Hepatic stellate cell (primary cell): ENCODE data around the gene IRF2.
A peak's percentile ranks its signal among the peaks of the same experiment; 100 is the strongest.

Experiments used
- DNase-seq: peaks from one replicate; pipeline ENCODE4 v3.0.0; 2011; ENCODE audit warnings: low spot score

Gene IRF2

DNA sequence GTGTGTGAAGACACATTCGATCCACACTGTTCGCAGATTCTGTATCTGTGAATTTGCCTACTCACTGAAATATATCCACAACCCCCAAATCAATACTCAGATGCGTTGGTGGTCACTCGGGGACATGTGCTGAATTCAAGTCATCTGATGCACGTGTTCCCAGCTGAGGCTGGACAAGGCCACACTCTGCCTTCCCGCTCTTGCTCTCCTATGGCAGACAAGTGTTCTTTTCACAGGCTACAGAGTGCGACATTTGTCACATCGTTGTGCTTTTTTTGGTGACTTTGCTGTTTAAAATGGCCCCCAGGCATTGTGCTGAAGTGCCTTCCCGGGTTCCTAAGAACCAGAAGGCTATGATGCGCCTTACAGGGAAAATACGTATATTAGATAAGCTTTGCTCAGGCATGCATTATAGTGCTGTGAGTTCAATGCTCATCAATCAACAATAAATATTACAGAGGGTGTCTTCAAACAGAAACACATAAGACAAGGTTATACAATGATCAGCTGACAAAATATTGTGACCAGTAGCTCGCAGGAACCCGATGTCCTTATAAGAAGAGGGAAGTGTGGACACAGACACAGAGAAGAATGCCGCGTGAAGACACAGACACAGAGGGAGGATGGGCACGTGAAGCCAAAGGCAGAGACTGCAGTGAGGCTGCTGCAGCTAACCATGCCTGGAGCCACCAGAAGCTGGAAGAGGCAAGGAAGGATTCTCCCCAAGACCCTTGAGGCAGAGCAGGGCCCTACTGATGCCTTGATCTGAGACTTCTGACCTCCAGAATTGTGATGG is 42.0 kb downstream of the IRF2 start:
- DNase-seq, result no peak

DNA sequence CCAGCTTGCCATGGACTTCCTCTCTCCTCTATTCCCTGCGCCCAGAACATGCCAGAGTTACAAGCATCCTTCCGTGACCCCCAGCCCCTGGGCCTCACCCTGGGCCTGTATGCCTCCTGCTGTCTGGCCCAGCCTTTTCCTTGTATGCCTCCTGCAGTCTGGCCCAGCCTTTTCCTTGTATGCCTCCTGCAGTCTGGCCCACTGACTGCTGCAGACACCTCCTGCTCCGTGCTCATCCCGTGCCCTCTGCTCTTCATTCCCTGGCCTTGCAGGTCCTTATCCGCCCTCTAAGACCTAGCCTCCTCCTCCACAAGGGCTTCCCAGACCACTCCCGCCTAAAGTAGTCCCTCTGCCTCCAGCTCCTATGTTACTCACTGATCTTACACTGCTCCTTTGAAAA is 44.2 kb downstream of the IRF2 start:
- no peak for DNase-seq

DNA sequence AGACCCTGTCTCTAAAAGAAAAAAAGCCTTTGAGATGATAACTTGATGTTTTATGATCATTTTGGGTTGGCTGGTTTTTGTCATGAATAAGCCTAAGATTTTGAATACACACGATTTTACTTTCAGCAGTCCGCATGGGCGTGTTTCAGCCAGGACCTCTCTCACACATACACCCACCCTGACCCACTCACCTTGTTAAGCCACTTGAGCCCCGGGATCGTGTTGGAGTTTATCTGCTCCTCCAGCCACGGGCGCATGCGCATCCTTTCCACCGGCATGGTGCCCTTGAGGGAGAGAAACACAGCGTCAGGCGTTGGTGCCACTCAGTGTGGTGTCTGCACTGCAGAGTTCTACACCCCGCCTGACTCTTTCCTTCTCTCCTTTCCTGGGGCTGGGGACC is 45.6 kb downstream of the IRF2 start:
- DNase-seq, result no peak

GRCh38 chr4:184427687-184428086 is 46.7 kb downstream of the IRF2 start:
- no peak for DNase-seq

- DNase-seq, result no peak
Measured at GRCh38 chr4:184427093-184427492, 47.3 kb downstream of the IRF2 start.

DNA sequence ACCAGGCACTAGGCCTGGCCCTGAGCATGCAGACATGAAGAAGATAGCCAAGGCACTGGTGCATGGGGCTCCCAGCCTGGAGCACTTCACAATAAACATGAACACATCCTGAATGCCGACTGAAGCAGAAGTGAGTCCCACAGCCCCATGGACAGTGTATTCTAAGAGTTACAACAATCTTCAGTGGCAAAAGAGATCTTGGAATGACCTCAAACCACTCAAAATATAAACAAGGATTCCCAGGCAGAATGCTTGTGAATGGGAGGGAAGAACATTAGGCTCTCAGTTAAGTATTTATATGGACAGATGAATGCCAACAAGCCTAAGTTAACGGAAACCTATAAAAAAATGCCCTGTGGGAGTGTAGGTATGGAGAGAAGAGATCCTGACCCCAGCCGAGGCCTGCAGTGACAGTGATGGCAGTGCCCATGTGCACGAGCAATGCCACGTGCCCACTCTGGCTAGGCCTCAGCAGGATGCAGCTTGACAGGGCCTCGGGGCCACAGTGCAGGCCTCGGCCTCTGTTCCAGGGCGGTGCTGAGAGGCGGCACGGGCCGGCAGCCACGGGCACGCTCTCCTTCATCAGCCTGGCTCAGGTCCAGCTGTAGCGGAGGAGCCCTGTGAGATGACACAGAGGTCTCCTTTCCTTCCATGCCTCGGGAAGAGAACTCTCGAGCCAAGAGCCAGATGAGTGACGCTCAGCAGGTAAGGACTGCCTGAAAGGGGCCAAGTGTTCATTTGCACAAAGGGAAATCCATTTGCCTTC is 49.2 kb downstream of the IRF2 start:
- DNase-seq, result no peak

- DNase-seq, result no peak
Measured at GRCh38 chr4:184424279-184424678, 50.1 kb downstream of the IRF2 start.

- DNase-seq, result no peak
Measured at GRCh38 chr4:184423003-184423686, 51.2 kb downstream of the IRF2 start.

GRCh38 chr4:184422378-184422777 is 52.0 kb downstream of the IRF2 start:
- DNase-seq, result no peak

DNA sequence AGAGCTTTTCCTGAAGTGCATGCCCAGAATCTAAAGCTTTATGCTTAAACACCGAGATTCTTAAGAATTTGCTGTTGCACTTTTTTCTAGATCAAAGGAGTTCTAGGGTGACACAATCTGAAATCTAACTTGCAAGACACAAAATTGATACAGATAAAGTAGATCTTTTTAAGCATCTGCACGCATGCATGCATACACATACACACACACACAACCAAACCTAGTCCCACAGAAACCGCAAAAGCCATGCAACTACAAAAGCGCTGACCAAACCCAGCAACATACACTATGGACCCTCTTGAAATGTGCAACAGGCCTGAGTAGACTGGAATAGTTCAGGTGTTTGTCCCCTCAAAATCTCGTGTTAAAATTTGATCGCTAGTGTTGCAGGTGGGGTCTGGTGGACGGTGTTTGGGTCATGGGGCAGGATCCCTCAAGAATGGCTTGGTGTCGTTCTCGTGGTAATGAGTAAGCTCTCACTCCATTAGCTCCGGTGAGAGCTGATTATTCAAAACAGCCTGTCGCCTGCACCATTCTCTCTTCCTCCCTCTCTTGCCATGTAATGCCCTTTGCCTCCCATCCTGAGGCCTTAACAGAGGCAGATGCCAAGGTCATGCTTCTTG is 52.7 kb downstream of the IRF2 start:
- no peak for DNase-seq

DNA sequence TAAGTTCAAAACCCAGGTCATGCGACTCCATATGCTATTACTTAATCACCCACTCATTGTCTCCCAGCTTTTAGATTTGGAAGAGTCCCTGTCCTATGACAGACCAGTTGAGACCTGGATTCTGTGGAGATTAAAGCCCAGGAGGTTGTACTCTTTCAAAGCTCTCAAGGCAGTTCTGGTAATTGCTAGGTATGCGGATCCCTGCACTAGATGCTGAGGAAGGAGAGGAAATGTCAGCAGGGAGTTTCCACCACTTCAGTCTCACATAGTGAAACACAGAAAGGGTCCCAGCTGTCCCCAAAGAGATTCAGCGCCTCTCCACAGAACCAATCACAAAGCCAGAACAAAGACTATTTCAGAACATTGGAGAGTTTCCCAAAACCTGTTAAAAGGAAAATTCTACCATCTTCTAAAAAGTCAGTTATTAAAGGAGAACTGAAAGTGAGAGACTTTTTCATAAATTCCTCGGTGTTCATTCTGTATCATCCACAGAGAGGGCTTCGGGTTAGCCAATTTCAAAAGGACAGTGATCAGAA is 53.4 kb downstream of the IRF2 start:
- DNase-seq, result no peak

DNA sequence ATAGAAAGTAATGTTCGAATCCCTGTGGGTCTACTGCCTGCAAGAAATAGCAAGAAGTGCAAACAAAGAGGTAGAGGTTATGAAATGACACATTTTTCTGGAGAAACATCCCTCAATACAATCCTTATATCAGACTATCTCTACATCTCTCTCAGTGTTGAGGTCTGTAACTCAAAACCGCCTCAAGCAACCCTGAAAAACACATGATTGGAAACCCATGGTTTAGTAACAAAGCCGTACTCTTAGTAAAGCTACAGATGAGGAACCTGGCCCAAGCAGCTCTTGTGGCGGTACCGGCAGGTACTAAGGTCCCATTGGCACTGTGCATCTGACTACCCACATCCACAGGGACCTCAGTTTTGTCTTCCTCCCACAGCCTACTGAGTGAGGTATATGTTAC is 53.9 kb downstream of the IRF2 start:
- no peak for DNase-seq

- DNase-seq, result no peak
Measured at GRCh38 chr4:184419976-184420375, 54.4 kb downstream of the IRF2 start.

DNA sequence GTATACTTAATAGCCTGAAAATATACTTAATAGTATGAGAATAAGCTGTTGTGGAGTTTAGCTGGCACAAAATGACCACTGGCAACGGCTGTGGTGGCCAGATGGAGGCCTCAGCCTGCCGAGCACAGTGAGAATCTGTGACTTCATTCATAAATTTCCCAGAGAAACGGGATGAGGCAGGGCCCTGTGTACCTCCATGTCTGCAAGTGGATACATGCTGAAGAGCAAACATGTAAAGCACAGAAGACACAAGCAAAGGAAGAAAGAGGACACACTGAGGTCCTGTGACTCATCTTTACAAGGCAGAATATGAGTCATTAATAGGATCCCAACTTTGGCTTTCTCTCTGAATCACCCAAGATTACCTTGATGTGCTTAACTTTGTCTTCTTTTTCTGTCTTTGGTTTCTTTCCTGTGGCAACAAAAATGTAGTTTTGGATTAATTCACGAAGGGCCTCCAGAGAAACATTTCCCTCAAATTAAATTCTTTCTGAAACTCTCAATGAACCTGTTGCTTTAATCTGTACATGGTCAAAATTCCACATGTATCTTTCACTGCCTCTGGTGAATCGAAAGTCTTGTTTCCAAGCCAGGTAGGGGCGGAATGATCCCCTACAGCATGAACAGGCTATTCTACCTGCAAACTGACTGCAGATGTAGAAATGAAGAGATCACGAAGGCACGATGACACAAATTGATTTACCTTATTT is 56.4 kb downstream of the IRF2 start:
- DNase-seq, result peak; percentile 82

DNA sequence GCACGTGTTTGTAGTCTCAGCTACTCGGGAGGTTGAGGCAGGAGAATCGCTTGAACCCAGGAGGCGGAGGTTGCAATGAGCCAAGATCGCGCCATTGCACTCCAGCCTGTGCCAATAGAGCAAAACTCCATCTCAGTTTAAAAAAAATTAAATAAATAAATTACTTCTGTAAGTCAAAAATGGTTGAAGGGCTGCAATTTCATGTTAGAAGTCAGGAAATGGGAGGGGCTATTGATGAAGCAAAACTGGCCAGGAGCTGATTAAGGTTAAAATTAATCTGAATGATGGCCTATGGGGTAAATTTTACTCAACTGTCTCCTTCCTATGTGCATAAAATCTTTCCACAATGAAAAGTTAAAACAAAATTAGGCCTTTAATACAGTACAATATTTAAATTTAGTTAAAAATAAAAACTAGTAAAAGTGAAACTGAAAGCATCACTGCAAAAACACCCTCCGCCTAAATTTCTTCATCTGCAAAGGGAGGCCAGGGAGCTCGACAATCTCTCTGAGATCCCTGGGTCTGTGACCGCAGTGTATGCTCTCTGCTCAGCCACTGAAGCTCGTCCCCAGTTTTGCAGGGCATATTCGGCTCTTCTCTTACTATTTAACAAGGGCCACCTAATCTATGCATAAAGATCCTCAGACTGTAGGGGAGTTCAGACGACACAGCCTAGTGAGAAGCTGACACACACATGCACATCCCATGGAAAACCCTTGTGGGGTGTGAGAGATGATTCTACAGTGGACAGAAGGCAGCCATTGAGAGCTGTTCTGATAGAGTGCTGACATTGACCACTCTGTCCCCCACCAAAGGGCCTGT is 57.2 kb downstream of the IRF2 start:
- peak; percentile 62 for DNase-seq

GRCh38 chr4:184415071-184415470 is 59.3 kb downstream of the IRF2 start:
- DNase-seq, result no peak

GRCh38 chr4:184413261-184414046 is 60.9 kb downstream of the IRF2 start:
- no peak for DNase-seq

- DNase-seq, result no peak
Measured at GRCh38 chr4:184410748-184411147, 63.6 kb downstream of the IRF2 start.

- no peak for DNase-seq
Measured at GRCh38 chr4:184409911-184410692, 64.2 kb downstream of the IRF2 start.
